Natural killer cell treated with Interleukin-12 subunit alpha and Interleukin-12 subunit beta and Interleukin-15 and Interleukin-18, amount 100 ng/mL, for 72 hours (primary cell): Measurements from ENCODE around the gene SLIT3. TPM values are rescaled to one million over a fixed set of nuclear protein-coding genes. Genes with fewer than 3 reads are reported as not detected.

ENCODE experiments used
- ATAC-seq, 2 donors: fragments of 150-1000 bp; cut with Tn5 transposase in 1 of 2; sonication (Bioruptor Pico), chemical (Tn5 transposase) in 1 of 2; 2 replicates each; pipeline ENCODE4 v1.10.0; 2021
- DNase-seq: peaks from one replicate; pipeline ENCODE4 v3.0.0; 2022; ENCODE audit warnings: low spot score
- H3K27ac Mint-ChIP-seq, 2 donors: 1 replicate in 1 of 2; 2 replicates in 1 of 2; pipeline ENCODE4 v1.8.0; 2022; ENCODE audit warnings: mixed read lengths in 2 of 2, mild to moderate bottlenecking in 1 of 2, moderate library complexity in 1 of 2
- H3K27me3 Mint-ChIP-seq, 2 donors: 1 replicate in 1 of 2; 2 replicates in 1 of 2; pipeline ENCODE4 v1.8.0; 2022; ENCODE audit warnings: mixed read lengths in 2 of 2
- H3K36me3 Mint-ChIP-seq: one replicate; pipeline ENCODE4 v1.8.0; 2022; ENCODE audit warnings: mixed read lengths
- H3K4me1 Mint-ChIP-seq, 2 donors: 1 replicate in 1 of 2; 2 replicates in 1 of 2; pipeline ENCODE4 v1.8.0; 2022; ENCODE audit warnings: low read depth in 2 of 2, mixed read lengths in 2 of 2, mild to moderate bottlenecking in 1 of 2
- H3K4me3 Mint-ChIP-seq: one replicate; pipeline ENCODE4 v1.8.0; 2022; ENCODE audit warnings: mixed read lengths
- H3K9me3 Mint-ChIP-seq: 2 replicates; pipeline ENCODE4 v1.8.0; 2022; ENCODE audit warnings: mixed read lengths
- total RNA-seq, 2 donors: library from RNA; stranded (reverse); gene quantifications; one replicate each; pipeline ENCODE4 v1.2.3, GENCODE V29; 2022

Gene SLIT3
- total RNA-seq, 2 donors from 2014 or later: 0.14 TPM; not detected in 1

GRCh38 chr5:168908207-168908606 lies 392.7 kb downstream of the SLIT3 start:
- H3K9me3 Mint-ChIP-seq: no peaks in the 10 kb centered on the region
- H3K27me3 Mint-ChIP-seq: peaks cover 8 to 15% of the 10 kb centered on the region in 2 donors
- no peak for DNase-seq
- H3K27ac Mint-ChIP-seq: no peak overlapping the region
- H3K4me3 Mint-ChIP-seq: no peak overlapping the region
- H3K36me3 Mint-ChIP-seq: no peaks in the 10 kb centered on the region
- H3K4me1 Mint-ChIP-seq: no peaks in the 10 kb centered on the region
- no peak for ATAC-seq

GRCh38 chr5:168903061-168903460 lies 397.9 kb downstream of the SLIT3 start:
- Mint-ChIP-seq H3K36me3 (no peaks in the 10 kb centered on the region), H3K4me1 (peaks cover 29 to 31% of the 10 kb centered on the region in 2 donors), H3K27ac (no peak overlapping the region), H3K9me3 (no peaks in the 10 kb centered on the region), H3K4me3 (no peak overlapping the region), H3K27me3 (peaks cover 0 to under 1% of the 10 kb centered on the region in 2 donors)
- ATAC-seq (no peak), DNase-seq (no peak)

GRCh38 chr5:168899673-168900072 lies 401.3 kb downstream of the SLIT3 start:
- DNase-seq: no peak
- Mint-ChIP-seq H3K4me3 (peak overlapping the region; percentile 63), H3K4me1 (peaks cover 37 to 38% of the 10 kb centered on the region in 2 donors), H3K9me3 (no peaks in the 10 kb centered on the region), H3K27me3 (peaks cover 0 to 5% of the 10 kb centered on the region in 2 donors), H3K27ac (peak overlapping the region; percentile 37 to 41), H3K36me3 (no peaks in the 10 kb centered on the region)
- ATAC-seq: peak; percentile 59 to 76

GRCh38 chr5:168899264-168899663 lies 401.7 kb downstream of the SLIT3 start:
- Mint-ChIP-seq H3K36me3 (no peaks in the 10 kb centered on the region), H3K27me3 (peaks cover 0 to 5% of the 10 kb centered on the region in 2 donors), H3K4me1 (peaks cover 41 to 42% of the 10 kb centered on the region in 2 donors), H3K27ac (peak overlapping the region; percentile 37 to 41), H3K4me3 (peak overlapping the region; percentile 63), H3K9me3 (no peaks in the 10 kb centered on the region)
- DNase-seq (no peak), ATAC-seq (peak; percentile 53 to 64)

- ATAC-seq (no peak), DNase-seq (no peak)
- H3K27ac Mint-ChIP-seq: peak overlapping the region in 1 of 2 donors; percentile 37
- peaks cover 42 to 43% of the 10 kb centered on the region in 2 donors for H3K4me1 Mint-ChIP-seq
- peaks cover 0 to 5% of the 10 kb centered on the region in 2 donors for H3K27me3 Mint-ChIP-seq
- no peaks in the 10 kb centered on the region for H3K36me3 Mint-ChIP-seq
- no peaks in the 10 kb centered on the region for H3K9me3 Mint-ChIP-seq
- no peak overlapping the region for H3K4me3 Mint-ChIP-seq
Observed at GRCh38 chr5:168898247-168898911, 402.6 kb downstream of the SLIT3 start.

GRCh38 chr5:168897387-168898122 lies 403.4 kb downstream of the SLIT3 start:
- peaks cover 38 to 39% of the 10 kb centered on the region in 2 donors for H3K4me1 Mint-ChIP-seq
- H3K4me3 Mint-ChIP-seq: no peak overlapping the region
- H3K9me3 Mint-ChIP-seq: no peaks in the 10 kb centered on the region
- H3K36me3 Mint-ChIP-seq: no peaks in the 10 kb centered on the region
- H3K27ac Mint-ChIP-seq: peak overlapping the region in 1 of 2 donors; percentile 37
- ATAC-seq: no peak
- peaks cover 0 to 5% of the 10 kb centered on the region in 2 donors for H3K27me3 Mint-ChIP-seq
- no peak for DNase-seq

- H3K4me1 Mint-ChIP-seq: peaks cover 29 to 31% of the 10 kb centered on the region in 2 donors
- DNase-seq (no peak), ATAC-seq (no peak)
- peaks cover 3 to 5% of the 10 kb centered on the region in 2 donors for H3K27me3 Mint-ChIP-seq
- no peaks in the 10 kb centered on the region for H3K9me3 Mint-ChIP-seq
- no peak overlapping the region for H3K4me3 Mint-ChIP-seq
- H3K27ac Mint-ChIP-seq: no peak overlapping the region
- no peaks in the 10 kb centered on the region for H3K36me3 Mint-ChIP-seq
Observed at GRCh38 chr5:168895295-168896071, 405.5 kb downstream of the SLIT3 start.

GRCh38 chr5:168893283-168893682 lies 407.7 kb downstream of the SLIT3 start:
- Mint-ChIP-seq H3K4me3 (no peak overlapping the region), H3K4me1 (peaks cover 12 to 14% of the 10 kb centered on the region in 2 donors), H3K36me3 (no peaks in the 10 kb centered on the region), H3K27ac (no peak overlapping the region), H3K9me3 (no peaks in the 10 kb centered on the region), H3K27me3 (peaks cover 3 to 5% of the 10 kb centered on the region in 2 donors)
- ATAC-seq (no peak), DNase-seq (no peak)

- Mint-ChIP-seq H3K27ac (no peak overlapping the region), H3K9me3 (no peaks in the 10 kb centered on the region), H3K36me3 (no peaks in the 10 kb centered on the region), H3K4me3 (no peak overlapping the region), H3K27me3 (peaks cover 3 to 5% of the 10 kb centered on the region in 2 donors), H3K4me1 (peaks cover 12% of the 10 kb centered on the region in 2 donors)
- no peak for DNase-seq
- ATAC-seq: no peak
Observed at GRCh38 chr5:168892618-168893186, 408.2 kb downstream of the SLIT3 start.

- no peaks in the 10 kb centered on the region for H3K9me3 Mint-ChIP-seq
- H3K4me3 Mint-ChIP-seq: no peak overlapping the region
- peaks cover 6 to 7% of the 10 kb centered on the region in 2 donors for H3K4me1 Mint-ChIP-seq
- DNase-seq (no peak), ATAC-seq (no peak)
- H3K27me3 Mint-ChIP-seq: peaks cover 0 to 3% of the 10 kb centered on the region in 2 donors
- H3K36me3 Mint-ChIP-seq: no peaks in the 10 kb centered on the region
- no peak overlapping the region for H3K27ac Mint-ChIP-seq
Observed at GRCh38 chr5:168890816-168891812, 409.8 kb downstream of the SLIT3 start.

GRCh38 chr5:168889039-168889438 lies 411.9 kb downstream of the SLIT3 start:
- DNase-seq (no peak), ATAC-seq (no peak)
- no peaks in the 10 kb centered on the region for H3K9me3 Mint-ChIP-seq
- no peaks in the 10 kb centered on the region for H3K36me3 Mint-ChIP-seq
- H3K27ac Mint-ChIP-seq: no peak overlapping the region
- peaks cover 0 to 3% of the 10 kb centered on the region in 2 donors for H3K27me3 Mint-ChIP-seq
- no peaks in the 10 kb centered on the region for H3K4me1 Mint-ChIP-seq
- no peak overlapping the region for H3K4me3 Mint-ChIP-seq

- no peak for ATAC-seq
- no peak overlapping the region for H3K27ac Mint-ChIP-seq
Observed at GRCh38 chr5:168887931-168888330, 413.0 kb downstream of the SLIT3 start.

More at GRCh38 chr5:168887931-168888330, 413.0 kb downstream of the SLIT3 start:
- Mint-ChIP-seq H3K4me3 (no peak overlapping the region), H3K9me3 (no peaks in the 10 kb centered on the region), H3K36me3 (no peaks in the 10 kb centered on the region), H3K27me3 (peaks cover 0 to 3% of the 10 kb centered on the region in 2 donors), H3K4me1 (no peaks in the 10 kb centered on the region)
- no peak for DNase-seq
